22Rv1 (cell line): ENCODE measurements around the gene SH2D3A.

ENCODE experiments used
- H3K27ac ChIP-seq: fragments of 450-650 bp; 2 replicates; pipeline ENCODE4 v1.5.1; 2017
- ZFX ChIP-seq: fragments of 450-650 bp; IDR thresholded peaks from 2 replicates; pipeline ENCODE4 v1.6.1; 2017; ENCODE audit warnings: antibody characterized with exemption, borderline replicate concordance
- TF ChIP-seq, protein P1 (sequence below): fragments of 450-650 bp; IDR thresholded peaks from 2 replicates; pipeline ENCODE4 v1.5.1; 2017; ENCODE audit warnings: mild to moderate bottlenecking

SH2D3A gene

DNA sequence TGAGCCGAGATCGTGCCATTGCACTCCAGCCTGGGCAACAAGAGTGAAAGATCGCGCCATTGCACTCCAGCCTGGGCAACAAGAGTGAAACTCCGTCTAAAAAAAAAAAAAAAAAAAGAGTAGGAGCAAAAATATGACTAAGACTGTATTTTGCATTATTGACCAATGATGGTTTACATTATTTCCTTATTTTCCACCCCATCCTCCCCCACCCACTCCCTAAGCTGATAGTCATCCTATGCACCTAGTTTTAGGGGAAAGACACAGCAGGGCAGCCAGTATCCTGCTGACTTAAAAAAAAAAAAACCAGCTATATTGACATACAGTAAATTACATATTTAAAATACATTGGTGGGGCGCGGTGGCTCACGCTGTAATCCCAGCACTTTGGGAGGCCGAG is 30.4 kb upstream of the SH2D3A start:
- no peak overlapping the region for H3K27ac ChIP-seq
- TF ChIP-seq, protein P1, sequence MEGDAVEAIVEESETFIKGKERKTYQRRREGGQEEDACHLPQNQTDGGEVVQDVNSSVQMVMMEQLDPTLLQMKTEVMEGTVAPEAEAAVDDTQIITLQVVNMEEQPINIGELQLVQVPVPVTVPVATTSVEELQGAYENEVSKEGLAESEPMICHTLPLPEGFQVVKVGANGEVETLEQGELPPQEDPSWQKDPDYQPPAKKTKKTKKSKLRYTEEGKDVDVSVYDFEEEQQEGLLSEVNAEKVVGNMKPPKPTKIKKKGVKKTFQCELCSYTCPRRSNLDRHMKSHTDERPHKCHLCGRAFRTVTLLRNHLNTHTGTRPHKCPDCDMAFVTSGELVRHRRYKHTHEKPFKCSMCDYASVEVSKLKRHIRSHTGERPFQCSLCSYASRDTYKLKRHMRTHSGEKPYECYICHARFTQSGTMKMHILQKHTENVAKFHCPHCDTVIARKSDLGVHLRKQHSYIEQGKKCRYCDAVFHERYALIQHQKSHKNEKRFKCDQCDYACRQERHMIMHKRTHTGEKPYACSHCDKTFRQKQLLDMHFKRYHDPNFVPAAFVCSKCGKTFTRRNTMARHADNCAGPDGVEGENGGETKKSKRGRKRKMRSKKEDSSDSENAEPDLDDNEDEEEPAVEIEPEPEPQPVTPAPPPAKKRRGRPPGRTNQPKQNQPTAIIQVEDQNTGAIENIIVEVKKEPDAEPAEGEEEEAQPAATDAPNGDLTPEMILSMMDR = no peak
- no peak for TF ChIP-seq ZFX

DNA sequence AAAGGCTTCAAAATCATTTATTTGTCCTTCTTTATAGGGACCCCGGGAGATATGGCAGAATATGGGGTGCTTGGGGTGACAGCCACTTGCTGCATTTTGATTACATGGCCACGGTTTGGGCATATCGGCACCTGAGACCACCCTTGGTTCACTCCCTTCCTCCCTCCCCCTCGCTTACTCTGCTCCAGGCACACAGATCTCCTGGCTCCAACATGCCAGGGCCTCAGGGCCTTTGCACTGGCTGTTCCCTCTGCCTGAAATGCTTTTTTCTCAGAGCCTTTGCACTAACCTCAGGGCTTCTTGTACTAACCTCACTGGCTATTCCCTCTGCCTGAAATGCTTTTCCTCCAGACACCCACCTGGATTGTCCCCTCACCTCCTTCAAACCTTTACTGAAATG is 29.0 kb upstream of the SH2D3A start:
- no peak for TF ChIP-seq ZFX
- TF ChIP-seq, protein P1 = no peak
- no peak overlapping the region for H3K27ac ChIP-seq

DNA sequence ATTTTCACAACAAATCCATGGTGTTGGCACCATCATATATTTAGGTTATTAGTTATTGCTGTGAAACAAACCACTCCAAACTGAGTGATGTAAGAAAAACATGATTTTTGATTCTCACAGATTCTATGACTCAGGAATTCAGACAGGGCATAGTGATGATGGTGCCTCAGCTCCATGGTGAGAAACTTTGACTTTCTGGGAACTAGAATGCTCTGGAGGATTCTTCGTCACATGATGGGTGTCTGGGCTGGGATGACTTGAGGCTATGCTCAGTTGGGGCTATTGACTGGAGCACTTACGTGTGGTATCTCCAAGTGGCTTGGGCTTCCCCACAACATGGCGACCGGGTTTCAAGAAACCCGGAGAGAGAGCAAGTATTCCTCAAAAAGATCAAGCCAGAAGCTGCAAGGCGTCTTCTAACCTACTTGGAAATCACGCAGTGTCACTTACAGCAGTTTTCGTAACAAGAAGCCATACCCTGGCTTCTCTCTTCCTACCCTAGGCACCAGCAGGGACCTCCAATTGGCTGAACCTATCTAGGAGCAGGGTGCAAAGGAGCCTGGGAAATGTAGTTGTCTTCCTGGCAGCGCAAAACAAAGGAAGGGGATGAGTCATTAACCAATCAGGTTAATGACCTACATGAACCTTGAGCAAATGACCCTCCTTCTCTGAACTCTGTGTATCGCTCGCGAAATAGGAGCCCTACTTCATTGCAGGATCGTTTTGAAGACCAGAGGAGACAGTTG is 27.6 kb upstream of the SH2D3A start:
- no peak for TF ChIP-seq ZFX
- TF ChIP-seq, protein P1 = no peak
- no peak overlapping the region for H3K27ac ChIP-seq

DNA sequence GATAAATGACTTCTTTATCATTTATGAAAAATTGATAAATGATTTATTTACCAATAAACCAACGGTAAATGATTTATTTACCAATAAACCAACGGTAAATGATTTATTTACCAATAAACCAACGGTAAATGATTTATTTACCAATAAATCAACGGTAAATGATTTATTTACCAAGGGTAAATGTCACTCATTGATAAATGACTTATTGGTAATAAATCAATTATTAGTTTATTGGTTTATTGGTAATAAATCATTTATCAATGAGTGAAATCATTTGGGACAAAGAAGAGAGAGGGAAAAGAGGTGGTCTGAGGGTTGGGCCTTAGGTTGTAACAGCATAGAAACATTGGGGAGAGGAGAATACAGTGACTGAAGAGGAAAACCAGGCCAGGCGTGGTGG is 26.7 kb upstream of the SH2D3A start:
- TF ChIP-seq, protein P1 = no peak
- no peak for TF ChIP-seq ZFX
- no peak overlapping the region for H3K27ac ChIP-seq

DNA sequence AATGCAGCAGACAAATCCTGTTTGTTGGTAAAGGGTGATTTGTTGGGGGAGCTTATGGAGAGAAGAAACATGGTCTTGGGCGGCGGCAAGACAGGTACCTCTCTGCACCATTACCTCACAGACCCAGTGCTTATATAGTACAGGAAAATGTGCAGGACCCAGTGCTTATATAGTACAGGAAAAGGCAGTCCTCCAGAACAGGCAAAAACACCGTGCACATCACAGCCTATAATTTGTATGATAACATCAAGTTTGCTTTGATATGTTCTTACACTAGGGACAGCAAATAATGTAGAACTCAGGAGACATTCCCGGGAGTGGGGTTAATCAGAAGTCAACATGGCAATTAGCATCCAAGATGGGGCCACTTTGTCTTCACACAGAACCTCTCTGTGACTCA is 26.2 kb upstream of the SH2D3A start:
- TF ChIP-seq, protein P1 = no peak
- no peak for TF ChIP-seq ZFX
- no peak overlapping the region for H3K27ac ChIP-seq

DNA sequence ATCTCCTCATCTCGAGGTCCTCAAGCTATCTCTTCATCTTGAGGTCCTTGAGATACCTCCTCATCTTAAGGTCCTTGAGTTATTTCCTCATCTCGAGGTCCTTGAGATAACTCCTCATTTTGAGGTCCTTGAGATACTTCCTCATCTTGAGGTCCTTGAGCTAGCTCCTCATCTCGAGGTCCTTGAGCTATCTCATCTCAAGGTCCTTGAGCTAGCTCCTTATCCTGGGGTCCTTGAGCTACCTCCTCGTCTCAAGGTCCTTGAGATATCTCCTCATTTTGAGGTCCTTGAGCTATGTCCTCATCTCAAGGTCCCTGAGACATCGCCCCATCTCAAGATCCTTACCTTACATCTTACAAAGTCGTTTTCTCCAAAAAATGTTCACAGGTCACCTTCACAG is 24.0 kb upstream of the SH2D3A start:
- TF ChIP-seq, protein P1 = no peak
- no peak for TF ChIP-seq ZFX

DNA sequence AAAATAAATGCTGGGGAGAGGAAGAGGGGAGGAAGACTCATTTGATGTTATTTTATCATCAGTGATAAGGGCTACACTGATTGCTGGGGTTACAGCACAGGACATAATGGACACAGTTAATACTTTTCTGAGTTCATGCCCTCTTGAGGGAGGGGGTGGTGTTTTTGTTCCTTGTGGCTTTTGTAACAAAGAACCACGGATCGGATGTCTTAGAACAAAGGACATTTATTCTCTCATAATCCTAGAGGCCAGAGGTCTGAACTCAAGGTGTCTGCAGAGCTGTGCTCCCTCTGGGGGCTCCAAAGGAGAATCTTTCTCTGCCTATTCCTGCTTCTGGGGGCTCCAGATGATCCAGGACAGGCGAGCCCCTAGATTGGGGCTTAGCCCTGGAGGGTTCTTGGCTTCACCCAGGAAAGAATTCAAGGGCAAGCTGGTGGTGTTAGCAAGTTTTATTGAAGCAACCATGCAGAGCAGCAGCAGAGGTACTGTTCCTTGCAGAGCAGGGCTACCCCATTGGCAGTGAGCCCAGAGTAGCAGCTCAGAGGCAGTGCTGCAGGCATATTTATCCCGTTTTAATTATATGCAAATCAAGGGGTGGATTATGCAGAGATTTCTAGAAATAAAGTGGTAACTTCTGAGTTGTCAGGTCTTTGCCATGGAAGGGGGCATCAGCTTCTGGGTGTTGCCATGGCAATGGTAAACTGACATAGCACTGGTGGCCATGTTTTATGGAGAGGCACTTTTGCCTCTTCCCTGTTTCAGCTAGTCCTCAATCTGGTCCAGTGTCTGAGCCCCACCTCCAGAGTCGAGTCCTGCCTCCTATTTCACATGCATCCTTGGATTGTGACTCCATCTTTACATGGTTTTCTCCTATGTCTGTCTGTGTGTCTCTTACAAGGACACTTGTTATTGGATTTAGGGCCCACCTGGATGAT is 23.2 kb upstream of the SH2D3A start:
- TF ChIP-seq, protein P1 = no peak
- TF ChIP-seq ZFX = no peak

More for the DNA sequence above, 24.0 kb upstream of the SH2D3A start:
- H3K27ac ChIP-seq = no peak overlapping the region

More for the DNA sequence above, 23.2 kb upstream of the SH2D3A start:
- H3K27ac ChIP-seq = no peak overlapping the region
